NCI-H1694 (cell line): ENCODE measurements around the gene IFNL4.
"Not testable (repeated sequence)": the region's sequence is repeated elsewhere in the genome, so short reads cannot be mapped to it uniquely, and the experiment has no call there.

Experiments used
- DNase-seq: peaks from one replicate; lab custom pipeline; 2025; lab: John Stamatoyannopoulos, UW

Gene IFNL4

GRCh38 chr19:39257227-39257626, 8.6 kb upstream of the IFNL4 start:
- no peak for DNase-seq

- DNase-seq: no peak
These were observed 6.1 kb upstream of the IFNL4 start for GRCh38 chr19:39254531-39255345.

GRCh38 chr19:39253374-39254149, 4.9 kb upstream of the IFNL4 start:
- no peak for DNase-seq

GRCh38 chr19:39252458-39252857, 3.8 kb upstream of the IFNL4 start:
- DNase-seq: no peak

- no peak for DNase-seq
These were observed 3.2 kb upstream of the IFNL4 start for GRCh38 chr19:39251846-39252245.

- no peak for DNase-seq
These were observed 2.4 kb upstream of the IFNL4 start for GRCh38 chr19:39251081-39251480.

- DNase-seq: no peak
These were observed 673 bp downstream of the IFNL4 start for GRCh38 chr19:39247701-39248664.

GRCh38 chr19:39246951-39247669, 1.5 kb downstream of the IFNL4 start:
- no peak for DNase-seq

- not testable (repeated sequence) for DNase-seq
These were observed 3.5 kb downstream of the IFNL4 start for GRCh38 chr19:39245166-39245565.

GRCh38 chr19:39244410-39245100, 4.1 kb downstream of the IFNL4 start, which contains the start of gene IFNL3:
IFNL3 (minus strand) TSS chr19:39245006; CDS start chr19:39244967, 39 bp downstream.
- DNase-seq: not testable (repeated sequence)

GRCh38 chr19:39243741-39244140, 4.9 kb downstream of the IFNL4 start:
- not testable (repeated sequence) for DNase-seq

GRCh38 chr19:39240421-39240820, 8.2 kb downstream of the IFNL4 start:
- DNase-seq: no peak

GRCh38 chr19:39238944-39239343, 9.7 kb downstream of the IFNL4 start:
- DNase-seq: no peak

- no peak for DNase-seq
These were observed 10.4 kb downstream of the IFNL4 start for GRCh38 chr19:39238209-39238608.

GRCh38 chr19:39237200-39238184, 11.2 kb downstream of the IFNL4 start:
- no peak for DNase-seq

- no peak for DNase-seq
These were observed 12.1 kb downstream of the IFNL4 start for GRCh38 chr19:39236527-39236926.

- DNase-seq: no peak
These were observed 15.9 kb downstream of the IFNL4 start for GRCh38 chr19:39232708-39233107.

- DNase-seq: no peak
These were observed 18.4 kb downstream of the IFNL4 start for GRCh38 chr19:39230096-39230764.

GRCh38 chr19:39224910-39225309, 23.7 kb downstream of the IFNL4 start:
- DNase-seq: no peak
